H1 (cell line): Measurements from ENCODE around the gene CHRDL2. TPM values are rescaled to one million over a fixed set of nuclear protein-coding genes. Genes with fewer than 3 reads are reported as not detected.

Source experiments
- CTCF ChIA-PET: fragments of 300-600 bp; sonication (Branson Sonifier 250); formaldehyde crosslinking; loops from one replicate; lab custom pipeline; 2021; ENCODE audit not compliant: partially characterized antibody; lab: Charles Lee
- POLR2A ChIA-PET: fragments of 300-600 bp; sonication (Branson Sonifier 250); formaldehyde crosslinking; loops from one replicate; lab custom pipeline; 2021; ENCODE audit warnings: inconsistent platforms; ENCODE audit not compliant: partially characterized antibody; lab: Charles Lee
- DNase-seq, 2 experiments: peaks; one replicate each; pipeline versions ENCODE4 v3.0.0 to v3.0.0-alpha.2; 2010 to 2022; ENCODE audit warnings: low spot score in 2 of 2, low read depth in 1 of 2, mixed read lengths in 1 of 2
- FAIRE-seq: peaks from 2 replicates; lab custom pipeline; 2011; peaks lifted over from hg19 to GRCh38; lab: Jason Lieb, UNC
- H2AFZ ChIP-seq: 2 replicates; pipeline ENCODE4 v1.8.1; 2012; ENCODE audit warnings: low read length, inconsistent platforms
- H2AK5ac ChIP-seq: 2 replicates; pipeline ENCODE4 v1.6.1; 2013; ENCODE audit warnings: low read depth, low read length
- H2BK120ac ChIP-seq: replicated peaks from 2 replicates; pipeline ENCODE3; 2013; ENCODE audit warnings: low read depth, low read length, inconsistent platforms
- H2BK12ac ChIP-seq: 2 replicates; pipeline ENCODE4 v1.6.1; 2013; ENCODE audit warnings: low read depth, low read length
- H2BK15ac ChIP-seq: 2 replicates; pipeline ENCODE4 v1.6.1; 2013; ENCODE audit warnings: low read length
- H2BK20ac ChIP-seq: 2 replicates; pipeline ENCODE4 v1.6.1; 2013; ENCODE audit warnings: low read length
- H2BK5ac ChIP-seq: 2 replicates; pipeline ENCODE4 v1.6.1; 2013; ENCODE audit warnings: low read depth, low read length
- H3K14ac ChIP-seq: 2 replicates; pipeline ENCODE4 v1.6.1; 2013; ENCODE audit warnings: inconsistent platforms; ENCODE audit not compliant: insufficient read length
- H3K18ac ChIP-seq: 2 replicates; pipeline ENCODE4 v1.6.1; 2013; ENCODE audit warnings: low read length; ENCODE audit errors: extremely low read depth
- H3K23ac ChIP-seq: 2 replicates; pipeline ENCODE4 v1.6.1; 2013; ENCODE audit warnings: inconsistent platforms; ENCODE audit not compliant: insufficient read length
- H3K23me2 ChIP-seq: 2 replicates; pipeline ENCODE4 v1.6.1; 2013; ENCODE audit warnings: low read depth, low read length
- H3K27ac ChIP-seq: 2 replicates; pipeline ENCODE4 v1.6.1; 2011; ENCODE audit warnings: low read depth, low read length, inconsistent platforms
- H3K27me3 ChIP-seq, 4 experiments: replicated peaks in 1 of 4; 1 replicate in 1 of 4; 2 replicates in 3 of 4; pipeline versions ENCODE4 v1.6.1 to v1.8.1; 2011 to 2013; ENCODE audit warnings: low read length in 3 of 4, mild to moderate bottlenecking in 3 of 4, inconsistent platforms in 2 of 4, mixed read lengths in 2 of 4, moderate library complexity in 1 of 4; ENCODE audit not compliant: control insufficient read depth in 3 of 4, insufficient read depth in 3 of 4; ENCODE audit errors: extremely low read depth in 1 of 4
- H3K36me3 ChIP-seq, 4 experiments: 2 replicates each; pipeline versions ENCODE4 v1.6.1 to v1.8.1; 2011 to 2013; ENCODE audit warnings: mild to moderate bottlenecking in 4 of 4, low read length in 3 of 4, moderate library complexity in 2 of 4, control low read depth in 1 of 4, inconsistent platforms in 1 of 4; ENCODE audit not compliant: insufficient read depth in 4 of 4, control insufficient read depth in 2 of 4
- H3K4ac ChIP-seq: replicated peaks from 2 replicates; pipeline ENCODE3; 2013; ENCODE audit warnings: low read length, low read depth, mixed read lengths, inconsistent platforms; ENCODE audit not compliant: insufficient read length
- H3K4me1 ChIP-seq, 4 experiments: replicated peaks in 1 of 4; 1 replicate in 1 of 4; 2 replicates in 3 of 4; pipeline versions ENCODE4 v1.6.1 to v1.8.1; 2011 to 2013; ENCODE audit warnings: low read length in 3 of 4, inconsistent platforms in 2 of 4, mixed read lengths in 1 of 4; ENCODE audit not compliant: insufficient read depth in 4 of 4, control insufficient read depth in 3 of 4
- H3K4me2 ChIP-seq, 2 experiments: 2 replicates each; pipeline versions ENCODE4 v1.6.1 to v1.8.1; 2011 to 2013; ENCODE audit warnings: low read depth in 2 of 2, low read length in 2 of 2, control low read depth in 1 of 2, inconsistent platforms in 1 of 2, mild to moderate bottlenecking in 1 of 2; ENCODE audit not compliant: insufficient read depth in 1 of 2
- H3K4me3 ChIP-seq, 4 experiments: fragments of 200-600, 300-600 bp in 1 of 4; sonication (generic), shearing (Covaris generic), sonication (Bioruptor Twin) in 1 of 4; 2 replicates each; pipeline versions ENCODE4 v1.5.1 to v1.8.1; 2011 to 2016; ENCODE audit warnings: low read length in 4 of 4, low read depth in 3 of 4, control low read depth in 2 of 4, inconsistent platforms in 2 of 4, mild to moderate bottlenecking in 2 of 4, mixed read lengths in 1 of 4, moderate library complexity in 1 of 4; ENCODE audit not compliant: insufficient read depth in 2 of 4; ENCODE audit errors: extremely low read depth in 1 of 4
- H3K56ac ChIP-seq: replicated peaks from 2 replicates; pipeline ENCODE3; 2013; ENCODE audit warnings: low read depth, mild to moderate bottlenecking, mixed read lengths, low read length, inconsistent platforms; ENCODE audit not compliant: insufficient read length
- H3K79me1 ChIP-seq: 2 replicates; pipeline ENCODE4 v1.6.1; 2013; ENCODE audit warnings: low read depth, low read length, control low read depth
- H3K79me2 ChIP-seq, 2 experiments: 2 replicates each; pipeline versions ENCODE4 v1.6.1 to v1.8.1; 2012 to 2013; ENCODE audit warnings: low read length in 2 of 2, mild to moderate bottlenecking in 2 of 2, inconsistent platforms in 1 of 2; ENCODE audit not compliant: insufficient read depth in 2 of 2, control insufficient read depth in 1 of 2
- H3K9ac ChIP-seq, 4 experiments: replicated peaks in 1 of 4; 1 replicate in 1 of 4; 2 replicates in 3 of 4; pipeline versions ENCODE4 v1.6.1 to v1.8.1; 2011 to 2013; ENCODE audit warnings: low read depth in 3 of 4, low read length in 3 of 4, control low read depth in 2 of 4, mild to moderate bottlenecking in 2 of 4, moderate library complexity in 2 of 4, inconsistent platforms in 1 of 4; ENCODE audit errors: extremely low read depth in 1 of 4
- H3K9me3 ChIP-seq, 2 experiments: 2 replicates each; pipeline versions ENCODE4 v1.6.1 to v1.8.1; 2012 to 2013; ENCODE audit warnings: mild to moderate bottlenecking in 2 of 2, moderate library complexity in 2 of 2, control low read depth in 1 of 2, inconsistent platforms in 1 of 2, low read depth in 1 of 2, low read length in 1 of 2, mixed read lengths in 1 of 2; ENCODE audit not compliant: insufficient read depth in 2 of 2
- H4K20me1 ChIP-seq, 2 experiments: replicated peaks in 1 of 2; 2 replicates each; pipeline versions ENCODE3 to v1.8.1; 2011 to 2013; ENCODE audit warnings: inconsistent platforms in 2 of 2, low read length in 2 of 2, mild to moderate bottlenecking in 1 of 2; ENCODE audit not compliant: insufficient read depth in 2 of 2, control insufficient read depth in 1 of 2
- H4K5ac ChIP-seq: 2 replicates; pipeline ENCODE4 v1.6.1; 2013; ENCODE audit warnings: low read length, low read depth, mixed read lengths, inconsistent platforms; ENCODE audit not compliant: insufficient read length
- H4K8ac ChIP-seq: 2 replicates; pipeline ENCODE4 v1.8.0; 2013; ENCODE audit warnings: mild to moderate bottlenecking, moderate library complexity, low read length, inconsistent platforms; ENCODE audit not compliant: insufficient read depth; ENCODE audit errors: extremely low read depth
- H4K91ac ChIP-seq: replicated peaks from 2 replicates; pipeline ENCODE3; 2013; ENCODE audit warnings: low read length, mixed read lengths, inconsistent platforms; ENCODE audit not compliant: insufficient read length
- BACH1 ChIP-seq: IDR thresholded peaks from 2 replicates; pipeline ENCODE4 v1.6.1; 2012; ENCODE audit warnings: low read length, improper control_type of control experiment
- SP2 ChIP-seq: IDR thresholded peaks from 2 replicates; pipeline ENCODE4 v1.6.1; 2012; ENCODE audit warnings: mild to moderate bottlenecking, low read length, inconsistent platforms
- YY1 ChIP-seq: IDR thresholded peaks from 2 replicates; pipeline ENCODE4 v1.6.1; 2011; ENCODE audit warnings: low read depth, mild to moderate bottlenecking, low read length
- WGBS, 2 experiments: shearing (Covaris generic) in 1 of 2; methylation state at CpG; one replicate each; pipeline versions ENCODE4 v1.1.6 to v1.1.7; 2013 to 2015; ENCODE audit warnings: low lambda C conversion rate in 2 of 2, mixed read lengths in 2 of 2, inconsistent platforms in 1 of 2, low coverage in 1 of 2, missing lambda C conversion rate in 1 of 2; ENCODE audit not compliant: insufficient replicate concordance in 2 of 2, insufficient coverage in 1 of 2, insufficient read length in 1 of 2; ENCODE audit errors: extremely low coverage in 1 of 2, missing lambda C conversion rate in 1 of 2; 5-methylcytosine and 5-hydroxymethylcytosine counted together
- polyA plus RNA-seq, 7 experiments: library from polyadenylated mRNA; depleted of rRNA in 3 of 7; stranded (reverse) in 5 of 7; unstranded in 2 of 7; fragments of >200 nt in 5 of 7; fragments of 200-250 nt in 2 of 7; gene quantifications; 1 replicate in 5 of 7; 2 replicates in 1 of 7; 4 replicates in 1 of 7; pipeline versions ENCODE4 v1.2.1 to v1.2.3, GENCODE V29; 2011 to 2013; ENCODE audit warnings: missing spikeins in 2 of 7, mixed read lengths in 2 of 7
- total RNA-seq: library from RNA; stranded (reverse); fragmentation: NEBNext Ultra II Directional; extraction: Animal tissue kit (Norgen Biotek cat#: 25700); gene quantifications from 2 replicates; pipeline ENCODE4 v1.2.1, GENCODE V29; 2021

Gene CHRDL2
- total and polyA plus RNA-seq, 2 of the 8 experiments (the other 6 are each of a cell fraction or from before 2014, with no cell fraction given) = 0.26 to 0.48 TPM

DNA sequence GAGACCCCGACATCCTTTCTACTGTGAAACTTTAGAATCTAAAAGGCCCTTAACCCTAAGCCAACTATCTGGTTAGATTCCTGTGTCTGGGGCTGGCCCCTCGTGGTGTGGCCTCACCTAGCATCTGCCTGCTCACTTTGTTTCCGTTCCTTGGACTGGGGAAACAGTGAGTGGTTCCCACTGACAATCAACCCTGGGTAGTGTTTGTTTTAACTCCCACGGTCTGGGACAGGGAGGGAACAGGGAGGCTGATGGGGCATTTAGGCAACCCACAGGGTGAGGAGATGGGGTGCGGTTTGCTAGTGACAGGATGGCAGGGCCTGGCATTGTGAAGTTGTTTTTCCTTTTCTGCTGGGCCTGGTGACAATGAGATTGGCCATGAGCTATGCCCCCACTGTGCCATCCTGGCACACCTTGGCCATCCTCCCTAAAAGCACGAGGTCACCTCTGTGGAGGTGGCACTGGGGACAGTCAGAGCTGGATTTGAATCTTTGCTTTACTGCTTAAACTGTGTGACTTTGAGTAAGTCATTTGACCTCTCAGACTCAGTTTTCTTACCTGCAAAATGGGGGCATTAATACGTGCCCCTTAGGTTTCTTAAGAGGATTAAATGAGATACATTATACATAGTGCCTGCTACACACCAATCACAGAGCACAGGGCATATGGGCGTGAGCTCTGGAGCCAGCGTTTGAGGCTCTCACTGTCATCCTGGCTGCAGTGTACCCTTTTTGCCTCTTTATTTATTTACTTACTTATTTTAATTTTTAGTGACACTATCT is 31.4 kb downstream of the CHRDL2 start:
- Histone ChIP-seq H2BK20ac (no peak overlapping the region), H2BK15ac (no peak overlapping the region), H4K8ac (no peak overlapping the region), H2BK5ac (no peak overlapping the region), H2AK5ac (no peak overlapping the region), H3K79me2 (no peaks in the 10 kb centered on the region), H4K5ac (no peak overlapping the region), H3K27me3 (no peaks in the 10 kb centered on the region; a peak in 2 of 7 replicates), H3K23me2 (no peaks in the 10 kb centered on the region; the same call in 1 of the 2 replicates), H4K20me1 (no peaks in the 10 kb centered on the region), H3K79me1 (no peaks in the 10 kb centered on the region), H4K91ac (no peak overlapping the region), H3K18ac (no peak overlapping the region), H2AFZ (no peak overlapping the region), H3K9me3 (no peaks in the 10 kb centered on the region), H3K14ac (no peak overlapping the region), H3K4me2 (no peak overlapping the region), H3K9ac (no peak overlapping the region), H2BK120ac (no peak overlapping the region), H2BK12ac (no peak overlapping the region), H3K23ac (no peak overlapping the region), H3K36me3 (no peaks in the 10 kb centered on the region), H3K56ac (no peak overlapping the region), H3K4me1 (peaks cover 0 to 11% (median 4%) of the 10 kb centered on the region in 4 experiments; a peak in 3 of 7 replicates), H3K4me3 (no peak overlapping the region), H3K27ac (no peak overlapping the region), H3K4ac (no peak overlapping the region)
- ChIA-PET POLR2A (interaction anchor here (0.6 kb wide), 1 partner anchor 45 kb away, joined by 3 read pairs; no protein-coding TSS in a partner anchor), CTCF (interaction anchor here (0.7 to 16.5 kb wide), 12 partner anchors 8 to 171 kb away, joined by 3 to 348 read pairs (median 18); no protein-coding TSS in a partner anchor)
- 88% methylated on average over 9 of the region's 9 CpGs; no CpG with 5 or more reads in 1 of the 2 experiments for WGBS, 2 experiments
- TF ChIP-seq YY1 (no peak), BACH1 (no peak), SP2 (no peak)
- FAIRE-seq = no peak
- no peak for DNase-seq
